HepG2 (cell line): ENCODE results near the gene PPP1R16B. TPM values are rescaled to one million over a fixed set of nuclear protein-coding genes. Genes with fewer than 3 reads are reported as not detected.

ENCODE experiments used
- GTF3A ChIP-seq: sonication (generic); formaldehyde crosslinking; conservative IDR thresholded peaks from 2 replicates; pipeline ENCODE4 v1.4.0; 2020; ENCODE audit warnings: mild to moderate bottlenecking, missing genetic modification reagents
- MED8 ChIP-seq: sonication (generic); formaldehyde crosslinking; IDR thresholded peaks from 2 replicates; pipeline ENCODE4 v1.8.1; 2023; ENCODE audit warnings: mild to moderate bottlenecking, missing genetic modification reagents; ENCODE audit not compliant: insufficient replicate concordance
- MNT ChIP-seq: fragments of 450-650 bp; IDR thresholded peaks from 2 replicates; pipeline ENCODE4 v1.6.1; 2016
- RARA ChIP-seq: IDR thresholded peaks from 2 replicates; pipeline ENCODE4 v1.6.1; 2016; ENCODE audit warnings: missing genetic modification reagents, missing compliant biosample characterization
- TIGD3 ChIP-seq: sonication (generic); formaldehyde crosslinking; IDR thresholded peaks from 2 replicates; pipeline ENCODE4 v1.5.1; 2020; ENCODE audit warnings: mild to moderate bottlenecking, missing genetic modification reagents, borderline replicate concordance
- ZNF639 ChIP-seq: conservative IDR thresholded peaks from 2 replicates; pipeline ENCODE4 v1.6.1; 2018; ENCODE audit warnings: missing genetic modification reagents
- ZNF670 ChIP-seq: sonication (generic); formaldehyde crosslinking; IDR thresholded peaks from 2 replicates; pipeline ENCODE4 v1.8.0; 2022; ENCODE audit warnings: mild to moderate bottlenecking, missing genetic modification reagents, borderline replicate concordance
- polyA plus RNA-seq, 8 experiments: library from polyadenylated mRNA; depleted of rRNA in 3 of 8; stranded (reverse) in 7 of 8; unstranded in 1 of 8; fragments of >200 nt; fragmentation: Illumina TruSeq in 4 of 8; extraction: Trizol in 4 of 8; gene quantifications; 2 replicates each; pipeline versions ENCODE4 v1.2.1 to v1.2.3, GENCODE V29; 2011 to 2016; ENCODE audit warnings: low read depth in 4 of 8, missing spikeins in 1 of 8, mixed read lengths in 1 of 8; ENCODE audit not compliant: insufficient read depth in 1 of 8
- total RNA-seq, 5 experiments: library from RNA; depleted of rRNA; stranded (reverse); fragments of >200 nt; fragmentation: Illumina TruSeq; extraction: Trizol; gene quantifications; 2 replicates each; pipeline ENCODE4 v1.2.3, GENCODE V29; 2016; ENCODE audit warnings: low read depth in 1 of 5
- TF ChIP-seq, protein P1 (sequence below): sonication (generic); formaldehyde crosslinking; IDR thresholded peaks from 2 replicates; pipeline ENCODE4 v1.4.0; 2020; ENCODE audit warnings: missing genetic modification reagents

The PPP1R16B gene
- total and polyA plus RNA-seq, 2 of the 13 experiments (the other 11 are each of a cell fraction or from before 2014, with no cell fraction given) = 0.02 to 0.11 TPM

DNA sequence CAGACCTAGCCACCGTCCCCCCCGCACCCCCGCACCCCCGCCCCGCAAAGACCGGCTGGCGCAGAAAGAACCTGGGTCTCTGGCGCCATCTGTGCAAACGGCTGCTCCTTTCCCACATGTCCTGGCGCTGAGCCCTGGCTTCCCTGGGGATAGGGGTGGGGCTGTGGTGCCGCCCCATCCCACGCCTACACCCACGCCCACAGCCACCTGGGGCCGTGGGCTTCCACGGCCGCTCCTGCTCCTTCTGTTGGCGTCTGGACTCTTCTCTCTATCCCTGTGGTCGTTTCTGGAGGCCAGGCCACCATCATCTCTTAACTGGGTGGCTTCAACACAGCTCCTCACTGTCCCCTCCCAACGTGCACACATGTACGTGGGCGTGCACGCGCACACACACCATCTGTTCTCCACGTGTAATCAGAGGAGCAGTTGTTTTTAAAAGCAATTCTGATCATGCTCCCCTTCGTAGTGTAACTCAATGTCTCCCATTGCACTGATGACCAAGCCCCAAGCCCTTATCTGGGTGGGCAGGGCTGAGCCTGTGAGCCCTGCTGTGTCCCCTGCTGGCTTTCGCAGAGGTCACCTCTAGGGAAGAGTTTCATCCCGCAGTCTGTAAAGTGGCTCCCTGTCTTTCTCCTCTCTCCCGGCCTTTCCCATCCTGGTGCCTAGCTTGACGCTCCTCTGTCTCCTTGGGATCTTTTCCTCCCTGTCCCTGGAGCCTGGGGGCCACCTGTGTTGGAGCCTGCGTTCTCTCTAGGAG, 88.8 kb downstream of the PPP1R16B start (continued):
- no peak for TF ChIP-seq ZNF639
- TF ChIP-seq MNT = peak; percentile 60; the same call in 1 of the 2 replicates
- no peak for TF ChIP-seq RARA (CRISPR knock-in tag)
- TF ChIP-seq ZNF670 (CRISPR knock-in tag) = no peak
- TF ChIP-seq GTF3A (CRISPR knock-in tag) = no peak
- no peak for TF ChIP-seq MED8 (CRISPR knock-in tag)
- no peak for TF ChIP-seq TIGD3 (CRISPR knock-in tag)
- TF ChIP-seq, protein P1, sequence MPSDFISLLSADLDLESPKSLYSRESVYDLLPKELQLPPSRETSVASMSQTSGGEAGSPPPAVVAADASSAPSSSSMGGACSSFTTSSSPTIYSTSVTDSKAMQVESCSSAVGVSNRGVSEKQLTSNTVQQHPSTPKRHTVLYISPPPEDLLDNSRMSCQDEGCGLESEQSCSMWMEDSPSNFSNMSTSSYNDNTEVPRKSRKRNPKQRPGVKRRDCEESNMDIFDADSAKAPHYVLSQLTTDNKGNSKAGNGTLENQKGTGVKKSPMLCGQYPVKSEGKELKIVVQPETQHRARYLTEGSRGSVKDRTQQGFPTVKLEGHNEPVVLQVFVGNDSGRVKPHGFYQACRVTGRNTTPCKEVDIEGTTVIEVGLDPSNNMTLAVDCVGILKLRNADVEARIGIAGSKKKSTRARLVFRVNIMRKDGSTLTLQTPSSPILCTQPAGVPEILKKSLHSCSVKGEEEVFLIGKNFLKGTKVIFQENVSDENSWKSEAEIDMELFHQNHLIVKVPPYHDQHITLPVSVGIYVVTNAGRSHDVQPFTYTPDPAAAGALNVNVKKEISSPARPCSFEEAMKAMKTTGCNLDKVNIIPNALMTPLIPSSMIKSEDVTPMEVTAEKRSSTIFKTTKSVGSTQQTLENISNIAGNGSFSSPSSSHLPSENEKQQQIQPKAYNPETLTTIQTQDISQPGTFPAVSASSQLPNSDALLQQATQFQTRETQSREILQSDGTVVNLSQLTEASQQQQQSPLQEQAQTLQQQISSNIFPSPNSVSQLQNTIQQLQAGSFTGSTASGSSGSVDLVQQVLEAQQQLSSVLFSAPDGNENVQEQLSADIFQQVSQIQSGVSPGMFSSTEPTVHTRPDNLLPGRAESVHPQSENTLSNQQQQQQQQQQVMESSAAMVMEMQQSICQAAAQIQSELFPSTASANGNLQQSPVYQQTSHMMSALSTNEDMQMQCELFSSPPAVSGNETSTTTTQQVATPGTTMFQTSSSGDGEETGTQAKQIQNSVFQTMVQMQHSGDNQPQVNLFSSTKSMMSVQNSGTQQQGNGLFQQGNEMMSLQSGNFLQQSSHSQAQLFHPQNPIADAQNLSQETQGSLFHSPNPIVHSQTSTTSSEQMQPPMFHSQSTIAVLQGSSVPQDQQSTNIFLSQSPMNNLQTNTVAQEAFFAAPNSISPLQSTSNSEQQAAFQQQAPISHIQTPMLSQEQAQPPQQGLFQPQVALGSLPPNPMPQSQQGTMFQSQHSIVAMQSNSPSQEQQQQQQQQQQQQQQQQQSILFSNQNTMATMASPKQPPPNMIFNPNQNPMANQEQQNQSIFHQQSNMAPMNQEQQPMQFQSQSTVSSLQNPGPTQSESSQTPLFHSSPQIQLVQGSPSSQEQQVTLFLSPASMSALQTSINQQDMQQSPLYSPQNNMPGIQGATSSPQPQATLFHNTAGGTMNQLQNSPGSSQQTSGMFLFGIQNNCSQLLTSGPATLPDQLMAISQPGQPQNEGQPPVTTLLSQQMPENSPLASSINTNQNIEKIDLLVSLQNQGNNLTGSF (CRISPR knock-in tag) = 0 out of 2 replicates have a peak, but pooled peaks have one; percentile 15
